ENCODE results near the gene FAM168A.

DNA sequence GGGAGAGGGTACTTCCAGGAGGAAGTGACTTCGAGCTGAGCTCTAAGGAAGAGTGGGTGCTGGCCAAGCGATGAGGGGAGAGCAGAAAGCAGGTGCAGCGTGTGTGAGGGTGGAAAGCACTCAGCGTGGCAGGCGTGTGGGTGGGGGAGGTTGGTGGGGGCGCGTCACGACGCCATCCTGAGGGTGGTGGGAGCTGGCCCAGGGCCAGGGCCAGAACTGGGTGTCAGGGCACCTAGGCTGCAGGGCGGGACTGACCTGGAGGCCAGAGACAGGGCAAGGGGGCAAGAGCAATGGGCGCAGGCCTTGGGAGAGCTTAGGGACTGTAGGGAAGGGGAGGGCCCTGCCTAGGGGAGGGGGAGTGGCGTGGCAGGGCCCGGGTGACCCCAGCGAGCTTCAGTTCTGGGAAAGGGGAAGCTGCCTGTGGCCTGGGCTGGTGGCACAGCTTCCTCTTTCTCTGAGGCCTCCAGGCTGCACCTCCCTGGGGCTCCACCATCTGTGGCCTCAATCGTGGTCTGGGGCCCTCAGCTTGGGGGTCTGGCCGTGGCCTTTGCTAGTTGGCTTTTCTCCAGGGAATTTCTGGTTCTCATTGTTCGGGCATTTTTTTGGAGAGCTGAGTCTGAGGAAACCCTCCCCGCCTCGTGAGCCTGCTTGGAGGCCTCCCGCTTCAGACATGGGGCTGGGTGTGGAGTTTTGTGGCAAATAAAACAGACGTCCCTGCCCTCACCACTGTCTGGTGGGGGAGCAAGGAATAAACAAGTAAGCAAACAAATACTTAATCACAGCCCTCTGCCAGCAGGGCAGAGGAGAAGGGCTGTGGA is 212.8 kb downstream of the FAM168A start:
- no peak for TF ChIP-seq CTCF (IDR thresholded peaks at IDR 0.05)
- no peak for TF ChIP-seq POLR2AphosphoS5 (IDR thresholded peaks at IDR 0.05)

Measured in esophagus muscularis mucosa (tissue), 3 donors.